Trophoblast cell (in vitro differentiated cells and primary cell): Measurements from ENCODE around the gene PTN.

Source experiments
- DNase-seq, 2 donors: peaks; one replicate each; pipeline ENCODE4 v3.0.0-alpha.2; 2016
- H2AFZ ChIP-seq: 2 replicates; pipeline ENCODE4 v1.6.1; 2013; ENCODE audit warnings: low read length, moderate library complexity, mild to moderate bottlenecking; ENCODE audit not compliant: insufficient read depth, poor library complexity
- H2AK5ac ChIP-seq: 2 replicates; pipeline ENCODE4 v1.6.1; 2013; ENCODE audit warnings: mild to moderate bottlenecking, low read length
- H2BK120ac ChIP-seq: 2 replicates; pipeline ENCODE4 v1.6.1; 2013; ENCODE audit warnings: low read length, mild to moderate bottlenecking, moderate library complexity; ENCODE audit not compliant: insufficient read depth, poor library complexity
- H2BK12ac ChIP-seq: 2 replicates; pipeline ENCODE4 v1.6.1; 2013; ENCODE audit warnings: mild to moderate bottlenecking, low read length, moderate library complexity
- H2BK5ac ChIP-seq: 2 replicates; pipeline ENCODE4 v1.6.1; 2013; ENCODE audit warnings: low read length, low read depth, moderate library complexity, mild to moderate bottlenecking; ENCODE audit not compliant: poor library complexity
- H3K14ac ChIP-seq: 2 replicates; pipeline ENCODE4 v1.6.1; 2013; ENCODE audit warnings: mild to moderate bottlenecking, low read length
- H3K18ac ChIP-seq: 2 replicates; pipeline ENCODE4 v1.6.1; 2013; ENCODE audit warnings: mild to moderate bottlenecking, low read length
- H3K23ac ChIP-seq: 2 replicates; pipeline ENCODE4 v1.6.1; 2013; ENCODE audit warnings: low read length
- H3K27ac ChIP-seq: 2 replicates; pipeline ENCODE4 v1.5.1; 2013; ENCODE audit warnings: low read depth, mild to moderate bottlenecking, inconsistent platforms, low read length, moderate library complexity
- H3K27me3 ChIP-seq: 2 replicates; pipeline ENCODE4 v1.6.1; 2013; ENCODE audit warnings: inconsistent platforms, mild to moderate bottlenecking, low read length, moderate library complexity; ENCODE audit not compliant: insufficient read depth
- H3K36me3 ChIP-seq, 2 experiments: 1 replicate in 1 of 2; 2 replicates in 1 of 2; pipeline ENCODE4 v1.6.1; 2013; ENCODE audit warnings: low read length in 2 of 2, mild to moderate bottlenecking in 2 of 2, moderate library complexity in 1 of 2; ENCODE audit not compliant: insufficient read depth in 2 of 2, control insufficient read depth in 1 of 2
- H3K4ac ChIP-seq: 2 replicates; pipeline ENCODE4 v1.6.1; 2013; ENCODE audit warnings: low read depth, mild to moderate bottlenecking, low read length, moderate library complexity
- H3K4me1 ChIP-seq, 2 experiments: 1 replicate in 1 of 2; 2 replicates in 1 of 2; pipeline ENCODE4 v1.6.1; 2013; ENCODE audit warnings: low read length in 2 of 2, mild to moderate bottlenecking in 2 of 2, moderate library complexity in 1 of 2; ENCODE audit not compliant: insufficient read depth in 2 of 2, control insufficient read depth in 1 of 2
- H3K4me2 ChIP-seq: 2 replicates; pipeline ENCODE4 v1.6.1; 2013; ENCODE audit warnings: inconsistent platforms, mild to moderate bottlenecking, low read length, moderate library complexity
- H3K4me3 ChIP-seq: 2 replicates; pipeline ENCODE4 v1.5.1; 2013; ENCODE audit warnings: mild to moderate bottlenecking, low read depth, low read length, inconsistent platforms
- H3K79me1 ChIP-seq: one replicate; pipeline ENCODE4 v1.6.1; 2013; ENCODE audit warnings: low read length
- H3K79me2 ChIP-seq: 2 replicates; pipeline ENCODE4 v1.6.1; 2013; ENCODE audit warnings: low read length, mild to moderate bottlenecking; ENCODE audit not compliant: control insufficient read depth, insufficient read depth, poor library complexity
- H3K9ac ChIP-seq: 2 replicates; pipeline ENCODE4 v1.6.1; 2013; ENCODE audit warnings: mild to moderate bottlenecking, low read length
- H3K9me3 ChIP-seq: 2 replicates; pipeline ENCODE4 v1.6.1; 2013; ENCODE audit warnings: low read depth, mild to moderate bottlenecking, control low read depth, inconsistent platforms, low read length; ENCODE audit not compliant: insufficient read depth
- H4K12ac ChIP-seq: 2 replicates; pipeline ENCODE4 v1.6.1; 2013; ENCODE audit warnings: low read depth, mild to moderate bottlenecking, low read length, moderate library complexity
- H4K8ac ChIP-seq: 2 replicates; pipeline ENCODE4 v1.6.1; 2013; ENCODE audit warnings: low read depth, mild to moderate bottlenecking, low read length, moderate library complexity
- H4K91ac ChIP-seq: one replicate; pipeline ENCODE4 v1.6.1; 2013; ENCODE audit warnings: low read depth, mild to moderate bottlenecking, low read length, moderate library complexity
- WGBS: extraction: QIAGEN DNeasy Blood & Tissue Kit; methylation state at CpG from one replicate; pipeline ENCODE4 v1.1.7; 2013; ENCODE audit warnings: missing lambda C conversion rate; ENCODE audit not compliant: insufficient read length, insufficient coverage; ENCODE audit errors: extremely low coverage; 5-methylcytosine and 5-hydroxymethylcytosine counted together

PTN gene

DNA sequence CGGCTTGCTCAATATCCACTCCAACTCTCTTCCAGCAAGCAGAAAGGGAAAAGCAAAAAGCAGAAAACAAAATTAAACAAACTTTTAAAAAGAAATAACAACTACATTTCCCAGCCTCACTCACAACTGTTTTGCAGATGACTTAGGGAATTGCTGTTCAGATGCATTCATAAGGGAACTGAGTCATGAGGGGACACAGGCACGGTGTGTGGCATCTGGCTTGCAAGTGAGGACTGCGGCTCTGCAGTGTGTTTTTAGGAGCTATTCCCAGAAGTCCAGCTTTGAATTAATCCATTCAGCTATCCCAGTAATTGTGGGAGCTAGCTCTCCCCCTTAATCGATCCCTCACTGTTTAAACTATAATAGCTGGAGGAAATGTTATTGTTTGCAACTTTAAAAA, 30.3 kb downstream of the PTN start:
- Histone ChIP-seq H3K4ac (no peak overlapping the region), H3K18ac (no peak overlapping the region), H3K9me3 (no peaks in the 10 kb centered on the region), H3K79me1 (no peaks in the 10 kb centered on the region), H3K27ac (no peak overlapping the region), H3K23ac (no peak overlapping the region), H4K91ac (no peak overlapping the region), H3K79me2 (no peaks in the 10 kb centered on the region), H2BK120ac (no peak overlapping the region), H4K8ac (no peak overlapping the region), H3K4me2 (no peak overlapping the region), H3K4me3 (no peak overlapping the region), H3K4me1 (no peaks in the 10 kb centered on the region), H4K12ac (no peak overlapping the region), H2BK12ac (no peak overlapping the region), H2AFZ (no peak overlapping the region), H2BK5ac (no peak overlapping the region), H3K36me3 (no peaks in the 10 kb centered on the region), H3K27me3 (no peaks in the 10 kb centered on the region), H2AK5ac (no peak overlapping the region), H3K14ac (no peak overlapping the region), H3K9ac (no peak overlapping the region)
- no peak for DNase-seq
- WGBS, result no CpG with 5 or more reads among the region's 4 CpGs

DNA sequence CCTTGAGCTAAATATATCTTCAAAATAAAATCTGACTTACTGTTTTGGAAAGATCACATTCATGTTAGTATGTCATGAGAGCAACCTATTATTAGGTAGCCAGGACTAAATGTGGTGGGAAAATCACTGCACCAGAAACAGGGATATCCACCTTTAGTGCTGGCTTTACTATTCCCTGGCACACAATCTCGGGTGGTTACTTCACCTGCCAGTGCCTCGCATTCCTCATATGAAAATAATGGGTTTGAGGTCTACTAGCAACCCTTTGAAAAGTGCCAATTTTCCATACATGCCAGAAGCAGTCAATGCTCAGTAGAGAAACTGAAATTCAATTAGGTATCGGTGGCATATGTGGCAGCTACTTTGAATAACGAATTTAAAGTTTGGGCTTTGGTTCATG, 36.8 kb downstream of the PTN start:
- Histone ChIP-seq H2BK120ac (no peak overlapping the region), H3K4me1 (no peaks in the 10 kb centered on the region), H3K14ac (no peak overlapping the region), H3K36me3 (no peaks in the 10 kb centered on the region), H3K4me3 (no peak overlapping the region), H3K4ac (no peak overlapping the region), H3K23ac (no peak overlapping the region), H4K8ac (no peak overlapping the region), H3K4me2 (no peak overlapping the region), H3K9ac (no peak overlapping the region), H4K12ac (no peak overlapping the region), H3K18ac (no peak overlapping the region), H3K79me1 (no peaks in the 10 kb centered on the region), H2AK5ac (no peak overlapping the region), H3K79me2 (no peaks in the 10 kb centered on the region), H2BK5ac (no peak overlapping the region), H3K27me3 (no peaks in the 10 kb centered on the region), H2BK12ac (no peak overlapping the region), H2AFZ (no peak overlapping the region), H4K91ac (no peak overlapping the region), H3K9me3 (no peaks in the 10 kb centered on the region), H3K27ac (no peak overlapping the region)
- no CpG with 5 or more reads among the region's 4 CpGs for WGBS
- DNase-seq, result no peak

DNA sequence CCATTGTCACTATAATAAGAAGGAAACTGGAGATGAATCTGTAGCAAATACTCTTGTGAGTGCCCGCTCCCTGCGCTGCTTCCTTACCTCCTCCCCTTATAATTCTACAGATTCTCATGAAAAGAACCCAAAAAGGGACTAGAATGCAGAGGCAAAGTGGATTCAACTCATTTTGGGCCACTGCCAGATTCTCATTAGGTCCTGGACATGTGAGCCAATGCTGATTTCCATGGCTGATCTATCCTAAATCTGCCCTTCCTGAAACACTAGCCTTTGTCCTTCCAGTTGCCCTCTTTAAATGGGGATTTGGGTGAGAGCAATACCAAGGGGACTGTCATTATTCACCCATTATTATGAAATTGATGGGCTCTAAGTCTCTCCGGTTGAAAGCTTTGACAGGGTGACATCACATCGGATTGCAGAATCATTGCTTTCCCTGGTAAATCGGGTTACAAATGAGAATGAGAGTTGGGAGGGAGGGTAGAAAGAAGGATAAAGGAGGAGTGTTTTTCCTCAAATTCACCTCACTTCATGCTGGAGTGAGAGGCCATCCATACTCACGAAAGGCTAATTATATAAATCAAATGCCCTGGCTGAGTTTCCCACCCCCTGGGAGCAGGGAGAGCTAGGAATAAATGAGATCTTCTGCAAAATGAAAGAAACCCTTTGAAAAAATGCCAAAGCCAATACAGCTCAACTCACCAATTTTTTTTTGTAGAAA, 37.5 kb downstream of the PTN start:
- Histone ChIP-seq H2AK5ac (no peak overlapping the region), H3K79me1 (no peaks in the 10 kb centered on the region), H3K14ac (no peak overlapping the region), H3K4me1 (no peaks in the 10 kb centered on the region), H4K8ac (no peak overlapping the region), H3K79me2 (no peaks in the 10 kb centered on the region), H3K9me3 (no peaks in the 10 kb centered on the region), H3K9ac (no peak overlapping the region), H3K23ac (no peak overlapping the region), H3K27ac (no peak overlapping the region), H2BK12ac (no peak overlapping the region), H2BK5ac (no peak overlapping the region), H3K4me2 (no peak overlapping the region), H4K91ac (no peak overlapping the region), H4K12ac (no peak overlapping the region), H2AFZ (no peak overlapping the region), H3K18ac (no peak overlapping the region), H2BK120ac (no peak overlapping the region), H3K36me3 (no peaks in the 10 kb centered on the region), H3K4ac (no peak overlapping the region), H3K27me3 (no peaks in the 10 kb centered on the region), H3K4me3 (no peak overlapping the region)
- no CpG with 5 or more reads among the region's 6 CpGs for WGBS
- no peak for DNase-seq

DNA sequence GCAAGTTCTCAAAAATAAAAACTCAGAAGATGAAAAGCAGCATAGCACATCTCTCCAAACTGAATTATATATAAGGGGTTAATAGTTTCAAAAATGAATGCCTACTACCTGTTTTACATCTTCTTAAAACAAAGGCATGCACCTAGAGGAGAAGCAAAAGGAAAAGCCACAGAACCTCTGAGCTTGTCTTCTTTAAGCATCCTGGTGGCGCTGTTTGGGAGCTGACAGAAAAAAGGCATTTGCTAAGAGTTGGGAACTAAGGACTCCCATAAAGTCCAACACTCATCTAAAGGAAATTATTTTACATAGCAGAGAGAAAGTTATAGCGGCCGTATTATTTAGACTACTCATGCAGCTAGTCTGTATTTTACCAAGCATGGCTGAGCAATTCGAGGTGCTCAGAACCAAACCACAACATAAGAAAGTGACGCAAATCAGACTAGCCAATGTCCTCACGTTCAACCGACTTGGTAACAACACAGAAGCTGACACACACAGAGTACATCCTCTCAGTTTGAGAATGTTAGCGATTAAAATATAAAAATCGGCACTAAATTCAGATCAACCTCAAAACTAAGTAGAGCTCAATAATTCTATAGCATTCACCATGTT, 38.8 kb downstream of the PTN start:
- H3K4me2 ChIP-seq, result no peak overlapping the region
- H3K4me1 ChIP-seq, result no peaks in the 10 kb centered on the region
- no peak overlapping the region for H4K91ac ChIP-seq
- H3K9me3 ChIP-seq, result no peaks in the 10 kb centered on the region
- DNase-seq, result peak in 1 of 2 donors; percentile 10
- no peak overlapping the region for H3K27ac ChIP-seq
- H3K23ac ChIP-seq, result no peak overlapping the region
- H4K8ac ChIP-seq, result no peak overlapping the region
- no peak overlapping the region for H3K4ac ChIP-seq
- H2BK12ac ChIP-seq, result no peak overlapping the region
- no peak overlapping the region for H2AK5ac ChIP-seq
- no peak overlapping the region for H4K12ac ChIP-seq
- H3K79me2 ChIP-seq, result no peaks in the 10 kb centered on the region
- H3K36me3 ChIP-seq, result no peaks in the 10 kb centered on the region
- H3K27me3 ChIP-seq, result no peaks in the 10 kb centered on the region
- no peak overlapping the region for H2BK120ac ChIP-seq
- no peak overlapping the region for H3K14ac ChIP-seq
- no peak overlapping the region for H3K9ac ChIP-seq
- H3K79me1 ChIP-seq, result no peaks in the 10 kb centered on the region
- H2BK5ac ChIP-seq, result no peak overlapping the region
- H3K18ac ChIP-seq, result no peak overlapping the region
- no peak overlapping the region for H3K4me3 ChIP-seq
- no CpG with 5 or more reads among the region's 9 CpGs for WGBS
- no peak overlapping the region for H2AFZ ChIP-seq
